GM18867 (cell line): Measurements from ENCODE around the gene CCDC88C.

Source experiments
- ATAC-seq: cut with Tn5 transposase; IDR thresholded peaks from one replicate; pipeline ENCODE4 v1.9.1; 2021; ENCODE audit warnings: mild to moderate bottlenecking, moderate library complexity; ENCODE audit not compliant: unreplicated experiment

CCDC88C gene

GRCh38 chr14:91379579-91379932 is 38.1 kb downstream of the CCDC88C start:
- ATAC-seq: no peak

- no peak for ATAC-seq
Measured at GRCh38 chr14:91378930-91379578, 38.6 kb downstream of the CCDC88C start.

GRCh38 chr14:91377700-91378652 is 39.6 kb downstream of the CCDC88C start:
- ATAC-seq: no peak

GRCh38 chr14:91376547-91377477 is 40.8 kb downstream of the CCDC88C start:
- ATAC-seq: no peak

GRCh38 chr14:91375720-91376452 is 41.7 kb downstream of the CCDC88C start:
- no peak for ATAC-seq

GRCh38 chr14:91374879-91375702 is 42.5 kb downstream of the CCDC88C start:
- no peak for ATAC-seq

GRCh38 chr14:91374287-91374878 is 43.2 kb downstream of the CCDC88C start:
- no peak for ATAC-seq

GRCh38 chr14:91373591-91374254 is 43.9 kb downstream of the CCDC88C start:
- peak; percentile 59 for ATAC-seq

GRCh38 chr14:91372671-91373495 is 44.7 kb downstream of the CCDC88C start:
- no peak for ATAC-seq

- no peak for ATAC-seq
Measured at GRCh38 chr14:91371990-91372375, 45.6 kb downstream of the CCDC88C start.

GRCh38 chr14:91371011-91371989 is 46.3 kb downstream of the CCDC88C start:
- no peak for ATAC-seq

GRCh38 chr14:91369628-91370445 is 47.8 kb downstream of the CCDC88C start:
- ATAC-seq: no peak

GRCh38 chr14:91368776-91369416 is 48.7 kb downstream of the CCDC88C start:
- ATAC-seq: no peak

GRCh38 chr14:91367173-91368171 is 50.1 kb downstream of the CCDC88C start:
- ATAC-seq: peak; percentile 80
